Right atrium auricular region (tissue), 2 donors: ENCODE results near the gene CCDC92B. TPM values are rescaled to one million over a fixed set of nuclear protein-coding genes. Genes with fewer than 3 reads are reported as not detected.

Source experiments
- DNase-seq: peaks from one replicate; pipeline ENCODE4 v3.0.0-alpha.2; 2019; ENCODE audit warnings: low spot score
- H3K27ac ChIP-seq, 2 donors: fragments of 200-600 bp; sonication (generic); 1 replicate in 1 of 2; 2 replicates in 1 of 2; pipeline ENCODE4 v1.5.1; 2016 to 2019
- H3K27me3 ChIP-seq, 2 donors: fragments of 200-600 bp; sonication (generic); one replicate each; pipeline versions ENCODE4 v1.5.1 to v1.6.0; 2017 to 2019
- H3K36me3 ChIP-seq: fragments of 200-600 bp; sonication (generic); one replicate; pipeline ENCODE4 v1.5.1; 2016
- H3K4me1 ChIP-seq, 2 donors: fragments of 200-600 bp; sonication (generic); one replicate each; pipeline versions ENCODE4 v1.5.1 to v1.6.0; 2017 to 2019
- H3K4me3 ChIP-seq, 2 donors: fragments of 200-600 bp; sonication (generic); 1 replicate in 1 of 2; 2 replicates in 1 of 2; pipeline ENCODE4 v1.5.1; 2017 to 2019; ENCODE audit warnings: mild to moderate bottlenecking in 1 of 2, moderate library complexity in 1 of 2
- H3K9me3 ChIP-seq, 2 donors: fragments of 200-600 bp; sonication (generic); one replicate each; pipeline ENCODE4 v1.5.1; 2019
- total RNA-seq, 2 donors: library from RNA; depleted of rRNA; stranded (reverse); fragments of >200 nt; gene quantifications; one replicate each; pipeline ENCODE4 v1.1.0, GENCODE V29; 2016
- TF ChIP-seq, protein P1 (sequence below), 2 donors: fragments of 200-600 bp; sonication (generic); IDR thresholded peaks; one replicate each; pipeline ENCODE4 v1.5.1; 2019; ENCODE audit warnings: antibody characterized with exemption in 2 of 2

CCDC92B gene
- total RNA-seq, 2 donors from 2014 or later, result not detected

DNA sequence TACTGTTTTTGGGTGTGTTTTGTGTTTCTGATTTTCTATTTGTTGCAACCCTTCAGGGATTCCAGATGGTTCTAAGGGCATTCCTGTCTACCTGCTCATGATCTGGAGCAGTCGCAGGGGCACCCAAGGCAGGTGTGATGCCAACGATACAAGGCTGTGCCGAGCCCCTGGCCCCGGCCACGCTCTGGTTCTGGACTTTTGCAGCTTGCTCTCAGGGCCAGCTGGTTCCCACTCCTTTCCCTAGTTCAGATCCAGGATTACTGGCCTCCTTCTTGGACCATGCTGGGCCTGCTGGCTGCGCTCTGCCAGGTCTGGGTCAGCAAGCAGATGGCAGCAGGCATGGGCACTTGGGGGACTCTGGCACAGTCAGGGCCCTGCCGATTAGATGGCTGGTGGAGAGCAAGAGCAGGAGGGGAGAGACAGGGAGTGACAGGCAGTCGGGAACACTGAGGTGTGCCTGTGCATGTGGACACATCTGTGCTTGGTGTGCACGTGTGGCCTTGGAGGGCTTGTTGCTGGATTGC, 31.5 kb upstream of the CCDC92B start:
- Histone ChIP-seq H3K4me3 (no peak overlapping the region), H3K4me1 (peaks cover 0 to under 1% of the 10 kb centered on the region in 2 donors), H3K27ac (no peak overlapping the region), H3K36me3 (no peaks in the 10 kb centered on the region), H3K27me3 (no peaks in the 10 kb centered on the region), H3K9me3 (no peaks in the 10 kb centered on the region)
- DNase-seq, result no peak
- TF ChIP-seq, protein P1, sequence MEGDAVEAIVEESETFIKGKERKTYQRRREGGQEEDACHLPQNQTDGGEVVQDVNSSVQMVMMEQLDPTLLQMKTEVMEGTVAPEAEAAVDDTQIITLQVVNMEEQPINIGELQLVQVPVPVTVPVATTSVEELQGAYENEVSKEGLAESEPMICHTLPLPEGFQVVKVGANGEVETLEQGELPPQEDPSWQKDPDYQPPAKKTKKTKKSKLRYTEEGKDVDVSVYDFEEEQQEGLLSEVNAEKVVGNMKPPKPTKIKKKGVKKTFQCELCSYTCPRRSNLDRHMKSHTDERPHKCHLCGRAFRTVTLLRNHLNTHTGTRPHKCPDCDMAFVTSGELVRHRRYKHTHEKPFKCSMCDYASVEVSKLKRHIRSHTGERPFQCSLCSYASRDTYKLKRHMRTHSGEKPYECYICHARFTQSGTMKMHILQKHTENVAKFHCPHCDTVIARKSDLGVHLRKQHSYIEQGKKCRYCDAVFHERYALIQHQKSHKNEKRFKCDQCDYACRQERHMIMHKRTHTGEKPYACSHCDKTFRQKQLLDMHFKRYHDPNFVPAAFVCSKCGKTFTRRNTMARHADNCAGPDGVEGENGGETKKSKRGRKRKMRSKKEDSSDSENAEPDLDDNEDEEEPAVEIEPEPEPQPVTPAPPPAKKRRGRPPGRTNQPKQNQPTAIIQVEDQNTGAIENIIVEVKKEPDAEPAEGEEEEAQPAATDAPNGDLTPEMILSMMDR (IDR thresholded peaks at IDR 0.05), result no peak

DNA sequence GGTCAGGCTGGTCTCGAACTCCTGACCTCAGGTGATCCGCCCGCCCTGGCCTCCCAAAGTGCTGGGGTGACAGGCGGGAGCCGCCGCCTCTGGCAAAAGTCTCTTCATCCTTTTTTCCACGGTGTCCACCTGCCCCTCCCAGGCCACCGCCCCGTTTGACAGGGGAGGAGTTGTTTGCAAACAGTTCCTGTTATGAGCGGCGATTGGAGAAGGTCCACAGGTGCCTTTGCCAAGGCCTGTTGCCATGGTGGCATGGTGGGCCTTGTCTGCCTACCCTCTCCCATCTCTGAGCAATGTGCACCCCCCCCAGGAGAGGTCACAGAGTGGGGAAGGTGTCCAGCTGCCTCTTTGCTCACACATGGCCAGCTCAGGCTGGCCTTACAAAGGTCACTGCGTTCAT, 30.8 kb upstream of the CCDC92B start:
- H3K9me3 ChIP-seq, result no peaks in the 10 kb centered on the region
- no peaks in the 10 kb centered on the region for H3K27me3 ChIP-seq
- H3K4me3 ChIP-seq, result no peak overlapping the region
- TF ChIP-seq, protein P1 (IDR thresholded peaks at IDR 0.05), result no peak
- no peak overlapping the region for H3K27ac ChIP-seq
- DNase-seq, result no peak
- no peaks in the 10 kb centered on the region for H3K4me1 ChIP-seq
- H3K36me3 ChIP-seq, result no peaks in the 10 kb centered on the region

DNA sequence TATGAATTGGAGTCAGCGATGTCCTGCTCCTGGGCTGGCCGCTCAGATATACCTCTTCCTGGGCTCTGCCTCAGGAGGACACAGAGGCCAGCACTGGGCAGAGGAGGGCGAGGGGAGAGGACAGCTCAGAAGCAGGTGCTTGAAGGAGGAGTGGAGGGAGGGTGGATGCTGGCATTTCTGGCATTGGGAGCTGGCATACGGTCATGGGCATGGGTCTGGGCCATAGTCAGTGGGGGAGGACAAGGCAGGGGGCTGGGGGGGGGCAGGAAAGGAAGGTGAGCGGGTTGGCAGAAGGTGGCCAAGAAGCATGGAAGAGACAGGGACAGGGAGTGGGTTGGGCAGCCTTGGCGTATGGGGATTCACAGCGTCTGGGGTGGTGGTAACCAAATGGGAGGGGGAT, 30.1 kb upstream of the CCDC92B start:
- no peak overlapping the region for H3K27ac ChIP-seq
- no peaks in the 10 kb centered on the region for H3K4me1 ChIP-seq
- H3K27me3 ChIP-seq, result no peaks in the 10 kb centered on the region
- TF ChIP-seq, protein P1 (IDR thresholded peaks at IDR 0.05), result no peak
- DNase-seq, result no peak
- H3K4me3 ChIP-seq, result no peak overlapping the region
- H3K36me3 ChIP-seq, result no peaks in the 10 kb centered on the region
- no peaks in the 10 kb centered on the region for H3K9me3 ChIP-seq

DNA sequence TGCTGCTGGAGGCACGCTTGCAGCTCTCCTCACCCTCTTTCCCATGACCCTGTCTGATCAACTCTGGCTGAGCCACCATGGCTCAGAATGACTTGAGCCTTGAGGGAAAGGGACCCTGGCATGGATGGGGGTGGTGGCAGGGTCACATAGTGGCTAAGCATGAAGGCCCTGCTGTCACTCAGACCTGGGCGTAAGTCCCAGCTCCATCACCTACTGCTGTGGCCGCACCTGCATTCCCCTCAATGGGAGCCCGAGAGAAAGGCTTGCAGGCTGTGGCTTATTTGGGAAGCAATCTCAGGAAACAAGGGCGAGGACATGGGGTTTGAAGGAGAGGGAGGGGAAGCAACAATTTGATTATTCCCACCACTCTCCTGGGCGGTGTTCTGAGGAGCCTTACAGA, 29.0 kb upstream of the CCDC92B start:
- TF ChIP-seq, protein P1 (IDR thresholded peaks at IDR 0.05), result no peak
- Histone ChIP-seq H3K4me1 (no peaks in the 10 kb centered on the region), H3K4me3 (no peak overlapping the region), H3K27ac (no peak overlapping the region), H3K36me3 (no peaks in the 10 kb centered on the region), H3K27me3 (no peaks in the 10 kb centered on the region), H3K9me3 (no peaks in the 10 kb centered on the region)
- no peak for DNase-seq

DNA sequence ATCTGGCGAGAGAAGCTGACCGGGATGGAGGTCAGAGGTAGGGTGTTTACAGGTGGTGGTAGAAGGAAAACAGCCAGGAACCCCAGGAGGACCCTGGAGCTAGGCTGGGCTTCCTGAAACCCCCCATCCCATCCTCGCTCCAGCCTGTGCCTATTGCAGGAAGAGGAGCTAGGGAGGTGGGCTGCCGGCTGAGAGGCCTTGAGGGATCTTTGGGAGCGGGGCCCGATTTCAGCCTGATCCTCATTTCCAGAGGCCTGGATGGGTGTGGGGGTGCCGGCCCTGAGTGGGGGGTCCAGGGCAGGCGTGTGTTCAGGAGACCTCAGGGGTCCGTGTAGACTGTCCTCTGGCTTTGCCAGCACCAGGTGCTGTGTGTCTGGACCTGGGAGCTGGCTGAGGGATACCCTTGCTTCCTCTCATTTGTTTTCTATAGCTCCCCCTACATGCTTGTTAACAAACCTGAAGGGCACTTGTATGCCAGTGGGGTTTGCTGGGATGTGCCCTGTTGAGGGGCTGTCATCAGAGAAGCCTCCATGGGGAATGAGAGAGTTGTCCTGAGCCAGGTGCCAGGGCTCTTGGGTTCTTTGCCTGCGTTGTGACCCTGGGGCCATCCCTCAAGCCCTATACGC, 27.9 kb upstream of the CCDC92B start:
- Histone ChIP-seq H3K27me3 (no peaks in the 10 kb centered on the region), H3K4me1 (no peaks in the 10 kb centered on the region), H3K9me3 (no peaks in the 10 kb centered on the region), H3K36me3 (no peaks in the 10 kb centered on the region), H3K27ac (no peak overlapping the region), H3K4me3 (peak overlapping the region in 1 of 2 donors; percentile 41)
- TF ChIP-seq, protein P1 (IDR thresholded peaks at IDR 0.05), result no peak
- no peak for DNase-seq
